Sigmoid colon (tissue), 7 donors: ENCODE measurements around the gene PARVG. TPM values are rescaled to one million over a fixed set of nuclear protein-coding genes. Genes with fewer than 3 reads are reported as not detected.
"Not testable (repeated sequence)": the region's sequence is repeated elsewhere in the genome, so short reads cannot be mapped to it uniquely, and the experiment has no call there.

ENCODE experiments used
- DNase-seq: peaks from one replicate; pipeline ENCODE4 v3.0.0-alpha.2; 2019
- H3K27ac ChIP-seq, 4 donors: fragments of 200-600 bp; sonication (generic); one replicate each; pipeline ENCODE4 v1.5.1; 2016 to 2019; ENCODE audit warnings: mild to moderate bottlenecking in 1 of 4
- H3K27me3 ChIP-seq, 3 donors: fragments of 200-600 bp; sonication (generic); one replicate each; pipeline ENCODE4 v1.5.1; 2019; ENCODE audit warnings: mild to moderate bottlenecking in 1 of 3
- H3K36me3 ChIP-seq, 4 donors: fragments of 200-600 bp; sonication (generic); one replicate each; pipeline ENCODE4 v1.5.1; 2016 to 2019
- H3K4me1 ChIP-seq, 4 donors: fragments of 200-600 bp; sonication (generic); one replicate each; pipeline ENCODE4 v1.5.1; 2017 to 2019
- H3K4me3 ChIP-seq, 4 donors: fragments of 200-600 bp; sonication (generic); one replicate each; pipeline ENCODE4 v1.5.1; 2017 to 2019; ENCODE audit warnings: mild to moderate bottlenecking in 2 of 4, moderate library complexity in 1 of 4
- H3K9me3 ChIP-seq, 4 donors: fragments of 200-600 bp in 3 of 4; sonication (generic) in 3 of 4; one replicate each; pipeline versions ENCODE4 v1.5.1 to v1.6.1; 2013 to 2019
- CTCF ChIP-seq, 4 experiments: fragments of 450-650 bp in 3 of 4; fragments of 200-600 bp in 1 of 4; IDR thresholded peaks; one replicate each; pipeline ENCODE4 v1.5.1; 2016 to 2019; ENCODE audit warnings: antibody characterized with exemption in 4 of 4, mild to moderate bottlenecking in 3 of 4, moderate library complexity in 2 of 4
- EP300 ChIP-seq, 4 donors: sonication (generic); formaldehyde crosslinking; IDR thresholded peaks; one replicate each; pipeline ENCODE4 v1.6.1; 2017; ENCODE audit warnings: antibody characterized with exemption in 4 of 4
- POLR2A ChIP-seq, 2 donors: fragments of 450-650 bp; IDR thresholded peaks; one replicate each; pipeline ENCODE4 v1.6.1; 2016; ENCODE audit warnings: antibody characterized with exemption in 2 of 2, mild to moderate bottlenecking in 2 of 2, moderate library complexity in 2 of 2
- POLR2AphosphoS5 ChIP-seq, 4 donors: sonication (generic); formaldehyde crosslinking; IDR thresholded peaks; one replicate each; pipeline ENCODE4 v1.6.1; 2017; ENCODE audit warnings: antibody characterized with exemption in 4 of 4
- WGBS, 2 donors: extraction: QIAGEN DNeasy Blood & Tissue Kit; methylation state at CpG; one replicate each; pipeline ENCODE4 v1.1.7; 2013; 5-methylcytosine and 5-hydroxymethylcytosine counted together
- intact Hi-C: fragments of 100-400 bp; cut with DNase I; formaldehyde crosslinking; loops from one replicate; pipeline ENCODE4 v1.15.1; 2023
- polyA plus RNA-seq, 3 donors: library from polyadenylated mRNA; stranded (reverse); fragments of 200-250 nt; gene quantifications; one replicate each; pipeline ENCODE4 v1.2.3, GENCODE V29; 2013
- total RNA-seq, 4 donors: library from RNA; depleted of rRNA; stranded (reverse); fragments of >200 nt; gene quantifications; one replicate each; pipeline ENCODE4 v1.1.0, GENCODE V29; 2016
- donor health status: healthy with polysubstance abuse.
- donor health status: Bipolar disorder and iron deficiency.
- donor health status: healthy.

Gene PARVG
- total and polyA plus RNA-seq, 7 donors, result 3.0 to 65.1 (median 9.8) TPM

- Histone ChIP-seq H3K27ac (no peak overlapping the region), H3K9me3 (peaks cover 0 to 5% (median 0%) of the 10 kb centered on the region in 4 donors), H3K4me1 (no peaks in the 10 kb centered on the region), H3K27me3 (no peaks in the 10 kb centered on the region), H3K4me3 (no peak overlapping the region), H3K36me3 (no peaks in the 10 kb centered on the region)
- intact Hi-C loops, result no loop called here
- TF ChIP-seq EP300 (IDR thresholded peaks at IDR 0.05) (no peak), POLR2A (IDR thresholded peaks at IDR 0.05) (no peak), CTCF (IDR thresholded peaks at IDR 0.05) (no peak), POLR2AphosphoS5 (IDR thresholded peaks at IDR 0.05) (no peak)
- DNase-seq, result no peak
These were observed 56.6 kb downstream of the PARVG start for GRCh38 chr22:44237290-44237689.

- H3K27me3 ChIP-seq, H3K4me1 ChIP-seq, intact Hi-C loops, H3K9me3 ChIP-seq, H3K36me3 ChIP-seq, DNase-seq, H3K4me3 ChIP-seq, H3K27ac ChIP-seq: not testable (repeated sequence)
- WGBS, 2 donors, result 75 to 88% methylated on average over 3 of the region's 3 CpGs
These were observed 60.4 kb downstream of the PARVG start for GRCh38 chr22:44241121-44241520.

- Histone ChIP-seq H3K4me3 (no peak overlapping the region), H3K36me3 (peaks cover 0 to 6% (median 0%) of the 10 kb centered on the region in 4 donors), H3K9me3 (no peaks in the 10 kb centered on the region), H3K27ac (no peak overlapping the region), H3K27me3 (no peaks in the 10 kb centered on the region), H3K4me1 (no peaks in the 10 kb centered on the region)
- intact Hi-C loops, result no loop called here
- TF ChIP-seq CTCF (IDR thresholded peaks at IDR 0.05), result no peak
- TF ChIP-seq POLR2AphosphoS5 (IDR thresholded peaks at IDR 0.05), result no peak
- TF ChIP-seq POLR2A (IDR thresholded peaks at IDR 0.05), result no peak
- no peak for TF ChIP-seq EP300 (IDR thresholded peaks at IDR 0.05)
- no peak for DNase-seq
- WGBS, 2 donors, result 70 to 83% methylated on average over 17 of the region's 17 CpGs
These were observed 62.4 kb downstream of the PARVG start for GRCh38 chr22:44242946-44243724.

GRCh38 chr22:44243761-44244160 lies 63.0 kb downstream of the PARVG start:
- Histone ChIP-seq H3K27ac (no peak overlapping the region), H3K4me3 (no peak overlapping the region), H3K27me3 (no peaks in the 10 kb centered on the region), H3K36me3 (peaks cover 0 to 12% (median 2%) of the 10 kb centered on the region in 4 donors), H3K9me3 (no peaks in the 10 kb centered on the region), H3K4me1 (no peaks in the 10 kb centered on the region)
- intact Hi-C loops, result no loop called here
- 70 to 78% methylated on average over 8 of the region's 8 CpGs for WGBS, 2 donors
- no peak for TF ChIP-seq POLR2A (IDR thresholded peaks at IDR 0.05)
- no peak for TF ChIP-seq CTCF (IDR thresholded peaks at IDR 0.05)
- TF ChIP-seq EP300 (IDR thresholded peaks at IDR 0.05), result no peak
- TF ChIP-seq POLR2AphosphoS5 (IDR thresholded peaks at IDR 0.05), result no peak
- DNase-seq, result no peak

- H3K27me3 ChIP-seq, result no peaks in the 10 kb centered on the region
- peaks cover 0 to 18% (median 4%) of the 10 kb centered on the region in 4 donors for H3K36me3 ChIP-seq
- no peak overlapping the region for H3K4me3 ChIP-seq
- no peak for DNase-seq
- H3K9me3 ChIP-seq, result peaks cover 0 to 1% (median under 1%) of the 10 kb centered on the region in 4 donors
- intact Hi-C loops, result no loop called here
- H3K4me1 ChIP-seq, result no peaks in the 10 kb centered on the region
- 81 to 91% methylated on average over 9 of the region's 9 CpGs for WGBS, 2 donors
- H3K27ac ChIP-seq, result no peak overlapping the region
- TF ChIP-seq CTCF (IDR thresholded peaks at IDR 0.05), result no peak
- TF ChIP-seq EP300 (IDR thresholded peaks at IDR 0.05), result no peak
- no peak for TF ChIP-seq POLR2AphosphoS5 (IDR thresholded peaks at IDR 0.05)
- no peak for TF ChIP-seq POLR2A (IDR thresholded peaks at IDR 0.05)
These were observed 63.6 kb downstream of the PARVG start for GRCh38 chr22:44244265-44244822.
